ENCODE measurements around the gene LRRC3. TPM values are rescaled to one million over a fixed set of nuclear protein-coding genes. Genes with fewer than 3 reads are reported as not detected.

LRRC3 gene
- total RNA-seq, 1 donor from 2014 or later, result 2.5 TPM

- H3F3A ChIP-seq (ENCODE audit: low read depth), result no peaks in the 10 kb centered on the region
- no peak overlapping the region for H3K4me3 Mint-ChIP-seq
- H3K4me1 ChIP-seq, result no peaks in the 10 kb centered on the region
- no peaks in the 10 kb centered on the region for H3K79me2 ChIP-seq (ENCODE audit: low read depth)
- peak overlapping the region; percentile 62 for H3K27ac Mint-ChIP-seq
- no peaks in the 10 kb centered on the region for H4K20me1 ChIP-seq (ENCODE audit: low read depth)
- no peak overlapping the region for H3K27ac ChIP-seq
- no peak overlapping the region for H3K4me3 ChIP-seq
- TF ChIP-seq EZH2 (IDR thresholded peaks at IDR 0.05) (no peak), CTCF (IDR thresholded peaks at IDR 0.05) (no peak), EZH2phosphoT487 (IDR thresholded peaks at IDR 0.05) (no peak)
- H3K9me3 ChIP-seq (ENCODE audit: low read depth), result no peaks in the 10 kb centered on the region
- H3K4me1 Mint-ChIP-seq, result peaks cover 11% of the 10 kb centered on the region
- H2AFZ ChIP-seq (replicated peaks), result no peak overlapping the region
- no peaks in the 10 kb centered on the region for H3K36me3 ChIP-seq
- peaks cover 4% of the 10 kb centered on the region for H3K27me3 Mint-ChIP-seq (ENCODE audit: insufficient read depth, low read depth)
- H3K9ac ChIP-seq, result no peak overlapping the region
- no peaks in the 10 kb centered on the region for H3K9me3 Mint-ChIP-seq
- H3K36me3 Mint-ChIP-seq, result no peaks in the 10 kb centered on the region
- DNase-seq (ENCODE audit: low spot score), result no peak
- no peaks in the 10 kb centered on the region for H3K27me3 ChIP-seq
- no peak overlapping the region for H3K4me2 ChIP-seq
Observed at GRCh38 chr21:44462086-44462833, 7.0 kb downstream of the LRRC3 start.

GRCh38 chr21:44462834-44463200 lies 7.5 kb downstream of the LRRC3 start:
- Histone ChIP-seq H3K79me2 (ENCODE audit: low read depth) (no peaks in the 10 kb centered on the region), H3K4me3 (no peak overlapping the region), H3F3A (ENCODE audit: low read depth) (no peaks in the 10 kb centered on the region), H4K20me1 (ENCODE audit: low read depth) (no peaks in the 10 kb centered on the region), H3K9me3 (ENCODE audit: low read depth) (no peaks in the 10 kb centered on the region), H3K4me2 (no peak overlapping the region), H3K27me3 (no peaks in the 10 kb centered on the region), H3K36me3 (no peaks in the 10 kb centered on the region), H2AFZ (replicated peaks) (no peak overlapping the region), H3K9ac (no peak overlapping the region), H3K4me1 (no peaks in the 10 kb centered on the region), H3K27ac (no peak overlapping the region)
- H3K36me3 Mint-ChIP-seq, result no peaks in the 10 kb centered on the region
- no peak for DNase-seq (ENCODE audit: low spot score)
- peaks cover 4% of the 10 kb centered on the region for H3K27me3 Mint-ChIP-seq (ENCODE audit: insufficient read depth, low read depth)
- TF ChIP-seq EZH2 (IDR thresholded peaks at IDR 0.05) (no peak), CTCF (IDR thresholded peaks at IDR 0.05) (no peak), EZH2phosphoT487 (IDR thresholded peaks at IDR 0.05) (no peak)
- H3K4me1 Mint-ChIP-seq, result peaks cover 11% of the 10 kb centered on the region
- no peaks in the 10 kb centered on the region for H3K9me3 Mint-ChIP-seq
- no peak overlapping the region for H3K27ac Mint-ChIP-seq
- H3K4me3 Mint-ChIP-seq, result no peak overlapping the region

GRCh38 chr21:44463724-44464123 lies 8.4 kb downstream of the LRRC3 start:
- no peak for TF ChIP-seq CTCF (IDR thresholded peaks at IDR 0.05)
- TF ChIP-seq EZH2phosphoT487 (IDR thresholded peaks at IDR 0.05), result no peak
- no peak for TF ChIP-seq EZH2 (IDR thresholded peaks at IDR 0.05)
- Histone ChIP-seq H3K27ac (no peak overlapping the region), H3K9ac (no peak overlapping the region), H4K20me1 (ENCODE audit: low read depth) (no peaks in the 10 kb centered on the region), H3F3A (ENCODE audit: low read depth) (no peaks in the 10 kb centered on the region), H3K4me1 (no peaks in the 10 kb centered on the region), H3K79me2 (ENCODE audit: low read depth) (no peaks in the 10 kb centered on the region), H3K36me3 (no peaks in the 10 kb centered on the region), H3K4me2 (no peak overlapping the region), H2AFZ (replicated peaks) (no peak overlapping the region), H3K4me3 (no peak overlapping the region), H3K27me3 (no peaks in the 10 kb centered on the region), H3K9me3 (ENCODE audit: low read depth) (no peaks in the 10 kb centered on the region)
- H3K27me3 Mint-ChIP-seq (ENCODE audit: insufficient read depth, low read depth), result peaks cover under 1% of the 10 kb centered on the region
- H3K4me1 Mint-ChIP-seq, result peaks cover 11% of the 10 kb centered on the region
- H3K9me3 Mint-ChIP-seq, result no peaks in the 10 kb centered on the region
- DNase-seq (ENCODE audit: low spot score), result no peak
- H3K4me3 Mint-ChIP-seq, result no peak overlapping the region
- H3K36me3 Mint-ChIP-seq, result no peaks in the 10 kb centered on the region
- no peak overlapping the region for H3K27ac Mint-ChIP-seq

Data from neural progenitor cell (in vitro differentiated cells).